ENCODE results near the gene BNIPL.

The BNIPL gene

GRCh38 chr1:151010346-151010726, 26.1 kb upstream of the BNIPL start:
- no peak for DNase-seq

- no peak for DNase-seq
These were observed 25.1 kb upstream of the BNIPL start for GRCh38 chr1:151011154-151011850.

GRCh38 chr1:151012684-151013471, 23.5 kb upstream of the BNIPL start:
- DNase-seq = no peak

- DNase-seq = no peak
These were observed 22.9 kb upstream of the BNIPL start for GRCh38 chr1:151013518-151013917.

GRCh38 chr1:151024540-151025146, 11.7 kb upstream of the BNIPL start:
- DNase-seq = peak; percentile 42 to 65

GRCh38 chr1:151026460-151026859, 9.9 kb upstream of the BNIPL start:
- DNase-seq = no peak

GRCh38 chr1:151032164-151032563, 4.2 kb upstream of the BNIPL start:
- DNase-seq = no peak

- no peak for DNase-seq
These were observed 1.2 kb upstream of the BNIPL start for GRCh38 chr1:151035167-151035566.

GRCh38 chr1:151037032-151037431, 646 bp downstream of the BNIPL start:
- no peak for DNase-seq

GRCh38 chr1:151039521-151039920, 3.1 kb downstream of the BNIPL start:
- DNase-seq = no peak

- no peak for DNase-seq
These were observed 6.8 kb downstream of the BNIPL start for GRCh38 chr1:151043163-151043562.

GRCh38 chr1:151047591-151047924, 11.2 kb downstream of the BNIPL start, which contains the start of gene C1orf56:
TSS of gene C1orf56 (plus strand) at chr1:151047751. CDS start at chr1:151047848, 97 bp downstream.
- DNase-seq = peak; percentile 26 to 79

- DNase-seq = peak; percentile 50 to 65
These were observed 11.7 kb downstream of the BNIPL start for GRCh38 chr1:151047925-151048644.

GRCh38 chr1:151048645-151049032, 12.3 kb downstream of the BNIPL start:
- no peak for DNase-seq

- DNase-seq = no peak
These were observed 13.1 kb downstream of the BNIPL start for GRCh38 chr1:151049458-151049857.

GRCh38 chr1:151050051-151050688, 13.8 kb downstream of the BNIPL start:
- DNase-seq = no peak

- DNase-seq = no peak
These were observed 15.1 kb downstream of the BNIPL start for GRCh38 chr1:151051356-151052009.

- no peak for DNase-seq
These were observed 18.7 kb downstream of the BNIPL start for GRCh38 chr1:151054971-151055547.

- no peak for DNase-seq
These were observed 19.2 kb downstream of the BNIPL start for GRCh38 chr1:151055581-151055980.

- DNase-seq = no peak
These were observed 19.8 kb downstream of the BNIPL start for GRCh38 chr1:151056149-151056548.

GRCh38 chr1:151058692-151059091, 22.3 kb downstream of the BNIPL start:
- peak in 1 of 2 experiments; percentile 58 for DNase-seq
